T-helper 1 cell treated with Interleukin-12 subunit alpha and Interleukin-12 subunit beta and Interleukin-4 antibody, amounts not matched to agents 30 μg/mL and 1 μg/mL, for 36 hours (primary cell): Measurements from ENCODE around the gene C5.
"Not testable (repeated sequence)": the region's sequence is repeated elsewhere in the genome, so short reads cannot be mapped to it uniquely, and the experiment has no call there.

Experiments
- H3K27ac Mint-ChIP-seq: one replicate; pipeline ENCODE4 v1.8.0; 2021; ENCODE audit warnings: mild to moderate bottlenecking, mixed read lengths
- H3K27me3 Mint-ChIP-seq: one replicate; pipeline ENCODE4 v1.8.0; 2021; ENCODE audit warnings: low read depth, mixed read lengths
- H3K36me3 Mint-ChIP-seq: one replicate; pipeline ENCODE4 v1.8.0; 2021; ENCODE audit warnings: low read depth, mixed read lengths
- H3K4me1 Mint-ChIP-seq: one replicate; pipeline ENCODE4 v1.8.0; 2021; ENCODE audit warnings: low read depth, mixed read lengths
- H3K4me3 Mint-ChIP-seq: one replicate; pipeline ENCODE4 v1.8.0; 2021; ENCODE audit warnings: mild to moderate bottlenecking, moderate library complexity, mixed read lengths
- H3K9me3 Mint-ChIP-seq: one replicate; pipeline ENCODE4 v1.8.0; 2021; ENCODE audit warnings: mixed read lengths

Gene C5

GRCh38 chr9:120979797-120980196 is 70.3 kb downstream of the C5 start:
- no peak overlapping the region for H3K27ac Mint-ChIP-seq
- H3K4me1 Mint-ChIP-seq, result peaks cover 10% of the 10 kb centered on the region
- no peaks in the 10 kb centered on the region for H3K36me3 Mint-ChIP-seq
- no peaks in the 10 kb centered on the region for H3K9me3 Mint-ChIP-seq
- H3K27me3 Mint-ChIP-seq, result peaks cover 28% of the 10 kb centered on the region
- H3K4me3 Mint-ChIP-seq, result no peak overlapping the region

GRCh38 chr9:120978987-120979386 is 71.1 kb downstream of the C5 start:
- no peak overlapping the region for H3K4me3 Mint-ChIP-seq
- H3K4me1 Mint-ChIP-seq, result peaks cover 16% of the 10 kb centered on the region
- H3K27me3 Mint-ChIP-seq, result peaks cover 27% of the 10 kb centered on the region
- no peak overlapping the region for H3K27ac Mint-ChIP-seq
- H3K36me3 Mint-ChIP-seq, result no peaks in the 10 kb centered on the region
- no peaks in the 10 kb centered on the region for H3K9me3 Mint-ChIP-seq

DNA sequence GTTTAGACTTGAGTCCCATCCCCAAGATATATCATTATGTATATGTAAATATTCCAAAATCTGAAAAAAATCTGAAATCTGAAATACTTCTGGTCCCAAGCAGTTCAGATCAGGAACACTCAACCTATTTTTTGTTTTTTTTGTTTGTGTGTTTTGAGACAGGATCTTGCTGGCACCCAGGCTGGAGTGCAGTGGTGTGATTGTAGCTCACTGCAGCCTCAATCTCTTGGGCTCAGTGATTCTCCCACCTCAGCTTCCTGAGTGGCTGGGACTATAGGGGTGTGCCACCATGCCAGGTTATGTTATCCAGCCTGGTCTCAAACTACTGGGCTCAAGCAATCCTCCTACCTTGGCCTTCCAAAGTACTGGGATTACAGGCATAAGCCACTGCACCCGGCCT is 72.8 kb downstream of the C5 start:
- H3K4me3 Mint-ChIP-seq, result no peak overlapping the region

GRCh38 chr9:120974921-120975320 is 75.2 kb downstream of the C5 start:
- Mint-ChIP-seq H3K27me3 (peaks cover 9% of the 10 kb centered on the region), H3K27ac (no peak overlapping the region), H3K4me1 (peaks cover 15% of the 10 kb centered on the region), H3K36me3 (no peaks in the 10 kb centered on the region), H3K4me3 (no peak overlapping the region), H3K9me3 (no peaks in the 10 kb centered on the region)

More for the DNA sequence above, 72.8 kb downstream of the C5 start:
- H3K27ac Mint-ChIP-seq, result no peak overlapping the region
- no peaks in the 10 kb centered on the region for H3K36me3 Mint-ChIP-seq
- peaks cover 15% of the 10 kb centered on the region for H3K4me1 Mint-ChIP-seq
- H3K27me3 Mint-ChIP-seq, result peaks cover 13% of the 10 kb centered on the region
- no peaks in the 10 kb centered on the region for H3K9me3 Mint-ChIP-seq

GRCh38 chr9:120974181-120974580 is 75.9 kb downstream of the C5 start:
- Mint-ChIP-seq H3K4me1 (peaks cover 15% of the 10 kb centered on the region), H3K36me3 (no peaks in the 10 kb centered on the region), H3K4me3 (no peak overlapping the region), H3K27ac (no peak overlapping the region), H3K9me3 (no peaks in the 10 kb centered on the region), H3K27me3 (peaks cover 9% of the 10 kb centered on the region)

DNA sequence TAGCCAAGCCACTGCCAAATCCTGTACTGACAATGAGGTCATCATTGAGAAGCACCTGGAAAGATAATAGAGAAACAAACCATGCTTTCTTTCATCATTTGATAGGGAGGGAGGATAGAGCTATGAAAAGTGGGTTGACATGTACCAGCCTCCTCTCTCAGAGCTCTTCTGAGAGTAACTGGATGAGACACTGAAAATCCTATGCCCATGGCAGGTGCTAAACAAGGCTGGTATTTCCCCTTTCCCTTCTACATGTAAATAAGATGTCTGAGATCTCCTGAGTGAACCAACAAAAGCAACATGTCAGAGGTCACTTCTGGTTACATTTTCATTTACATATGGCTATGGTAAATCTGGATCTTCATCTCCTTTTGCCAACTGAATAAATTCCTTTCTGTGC is 78.1 kb downstream of the C5 start:
- Mint-ChIP-seq H3K36me3 (no peaks in the 10 kb centered on the region), H3K27ac (no peak overlapping the region), H3K4me1 (peaks cover 15% of the 10 kb centered on the region), H3K27me3 (peaks cover 3% of the 10 kb centered on the region), H3K4me3 (no peak overlapping the region), H3K9me3 (no peaks in the 10 kb centered on the region)

DNA sequence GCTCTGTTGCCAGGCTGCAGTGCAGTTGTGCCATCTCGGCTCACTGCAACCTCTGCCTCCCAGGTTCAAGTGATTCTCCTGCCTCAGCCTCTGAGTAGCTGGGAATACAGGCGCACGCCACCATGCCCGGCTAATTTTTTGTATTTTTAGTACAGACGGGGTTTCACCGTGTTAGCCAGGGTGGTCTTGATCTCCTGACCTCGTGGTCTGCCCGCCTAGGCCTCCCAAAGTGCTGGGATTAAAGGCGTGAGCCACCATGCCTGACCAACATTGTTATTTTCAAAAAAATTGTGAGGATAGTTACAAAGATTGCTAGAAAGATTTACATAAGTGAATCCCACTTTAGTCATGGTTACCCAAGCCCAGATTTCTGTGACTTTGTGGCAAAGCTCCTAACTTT is 78.6 kb downstream of the C5 start:
- H3K36me3 Mint-ChIP-seq, H3K27ac Mint-ChIP-seq, H3K9me3 Mint-ChIP-seq, H3K4me3 Mint-ChIP-seq, H3K27me3 Mint-ChIP-seq: not testable (repeated sequence)
- peaks cover 15% of the 10 kb centered on the region for H3K4me1 Mint-ChIP-seq

DNA sequence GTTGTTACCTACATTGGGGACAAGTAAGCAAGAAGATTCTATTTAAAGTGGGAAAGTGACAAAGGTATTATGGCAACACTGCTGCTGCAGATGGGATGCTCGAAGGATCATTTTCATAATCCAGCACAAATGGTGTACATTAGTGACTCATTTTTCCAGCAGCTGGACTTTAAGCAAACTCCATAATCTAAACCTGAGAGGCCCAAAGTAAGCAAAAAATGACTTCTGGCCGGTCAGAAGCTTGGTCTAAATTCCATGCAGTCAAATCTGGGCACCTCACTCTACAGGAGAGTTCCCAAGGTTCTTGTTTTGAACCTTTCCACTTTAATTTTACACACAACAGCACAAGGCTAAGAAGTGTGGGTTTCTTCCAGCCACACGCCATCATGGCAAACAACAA is 79.8 kb downstream of the C5 start:
- Mint-ChIP-seq H3K36me3 (no peaks in the 10 kb centered on the region), H3K27ac (no peak overlapping the region), H3K27me3 (peaks cover 16% of the 10 kb centered on the region), H3K9me3 (no peaks in the 10 kb centered on the region), H3K4me3 (no peak overlapping the region), H3K4me1 (peaks cover 12% of the 10 kb centered on the region)

GRCh38 chr9:120966013-120966369 is 84.1 kb downstream of the C5 start:
- H3K27ac Mint-ChIP-seq, result no peak overlapping the region

DNA sequence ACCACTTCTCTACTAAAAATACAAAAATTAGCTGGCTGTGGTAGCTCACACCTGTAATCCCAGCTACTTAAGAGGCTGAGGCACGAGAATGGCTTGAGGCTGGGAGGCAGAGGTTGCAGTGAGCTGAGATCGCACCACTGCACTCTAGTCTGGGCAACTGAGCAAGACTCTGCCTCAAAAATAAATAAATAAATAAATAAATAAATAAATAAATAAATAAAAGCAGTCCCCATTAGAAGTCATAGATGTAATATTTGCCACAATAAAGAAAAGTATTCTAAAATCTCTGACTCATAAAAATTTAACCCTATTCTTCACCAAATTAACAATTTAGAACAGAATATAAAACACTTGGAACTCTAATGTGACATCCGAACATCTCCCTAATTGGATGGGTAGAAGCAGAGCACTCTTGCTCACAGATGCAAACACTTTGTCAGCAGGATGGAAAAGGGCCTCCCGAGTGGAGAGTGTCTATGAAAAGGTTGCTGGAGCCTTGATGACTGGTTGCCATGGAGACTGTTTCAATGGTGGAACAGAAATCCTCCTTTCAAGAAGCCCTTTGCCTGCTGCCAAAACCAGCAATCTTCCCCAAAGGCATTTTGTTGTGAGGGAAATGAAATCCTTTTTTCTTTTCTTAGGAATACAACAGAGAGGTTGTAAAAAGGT is 84.6 kb downstream of the C5 start:
- Mint-ChIP-seq H3K4me1 (no peaks in the 10 kb centered on the region), H3K27me3 (peaks cover 34% of the 10 kb centered on the region)

More at GRCh38 chr9:120966013-120966369, 84.1 kb downstream of the C5 start:
- peaks cover 36% of the 10 kb centered on the region for H3K27me3 Mint-ChIP-seq
- no peak overlapping the region for H3K4me3 Mint-ChIP-seq
- H3K36me3 Mint-ChIP-seq, result no peaks in the 10 kb centered on the region
- no peaks in the 10 kb centered on the region for H3K4me1 Mint-ChIP-seq
- no peaks in the 10 kb centered on the region for H3K9me3 Mint-ChIP-seq

GRCh38 chr9:120961936-120962335 is 88.1 kb downstream of the C5 start:
- Mint-ChIP-seq H3K9me3 (no peaks in the 10 kb centered on the region), H3K4me1 (no peaks in the 10 kb centered on the region), H3K27me3 (peaks cover 44% of the 10 kb centered on the region), H3K27ac (no peak overlapping the region), H3K4me3 (no peak overlapping the region), H3K36me3 (no peaks in the 10 kb centered on the region)

More for the DNA sequence above, 84.6 kb downstream of the C5 start:
- Mint-ChIP-seq H3K27ac (no peak overlapping the region), H3K9me3 (no peaks in the 10 kb centered on the region), H3K36me3 (no peaks in the 10 kb centered on the region), H3K4me3 (no peak overlapping the region)

- Mint-ChIP-seq H3K9me3 (no peaks in the 10 kb centered on the region), H3K27me3 (peaks cover 29% of the 10 kb centered on the region), H3K4me1 (no peaks in the 10 kb centered on the region), H3K36me3 (no peaks in the 10 kb centered on the region), H3K27ac (no peak overlapping the region), H3K4me3 (no peak overlapping the region)
Measured at GRCh38 chr9:120960001-120960400, 90.1 kb downstream of the C5 start.

DNA sequence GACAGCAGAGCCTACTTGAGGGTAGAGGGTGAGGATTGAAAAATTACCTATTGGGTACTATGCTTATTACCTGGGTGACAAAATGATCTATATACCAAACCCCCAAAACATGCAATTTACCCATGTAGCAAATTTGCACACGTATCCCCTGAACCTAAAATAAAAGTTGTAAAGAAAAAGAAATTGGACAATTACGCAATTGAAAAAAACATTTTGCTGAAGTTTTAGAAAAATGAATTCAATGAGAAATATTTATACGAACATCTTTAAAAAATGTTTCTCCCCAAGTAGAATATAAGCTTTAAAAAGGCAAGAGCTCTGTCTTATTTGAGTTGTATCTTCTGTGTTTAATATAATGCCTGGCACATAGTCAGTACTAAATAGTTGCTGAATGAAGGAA is 93.2 kb downstream of the C5 start:
- peaks cover 15% of the 10 kb centered on the region for H3K27me3 Mint-ChIP-seq
- H3K4me1 Mint-ChIP-seq, result no peaks in the 10 kb centered on the region
- no peak overlapping the region for H3K4me3 Mint-ChIP-seq
- H3K9me3 Mint-ChIP-seq, result no peaks in the 10 kb centered on the region
- no peak overlapping the region for H3K27ac Mint-ChIP-seq
- H3K36me3 Mint-ChIP-seq, result no peaks in the 10 kb centered on the region

DNA sequence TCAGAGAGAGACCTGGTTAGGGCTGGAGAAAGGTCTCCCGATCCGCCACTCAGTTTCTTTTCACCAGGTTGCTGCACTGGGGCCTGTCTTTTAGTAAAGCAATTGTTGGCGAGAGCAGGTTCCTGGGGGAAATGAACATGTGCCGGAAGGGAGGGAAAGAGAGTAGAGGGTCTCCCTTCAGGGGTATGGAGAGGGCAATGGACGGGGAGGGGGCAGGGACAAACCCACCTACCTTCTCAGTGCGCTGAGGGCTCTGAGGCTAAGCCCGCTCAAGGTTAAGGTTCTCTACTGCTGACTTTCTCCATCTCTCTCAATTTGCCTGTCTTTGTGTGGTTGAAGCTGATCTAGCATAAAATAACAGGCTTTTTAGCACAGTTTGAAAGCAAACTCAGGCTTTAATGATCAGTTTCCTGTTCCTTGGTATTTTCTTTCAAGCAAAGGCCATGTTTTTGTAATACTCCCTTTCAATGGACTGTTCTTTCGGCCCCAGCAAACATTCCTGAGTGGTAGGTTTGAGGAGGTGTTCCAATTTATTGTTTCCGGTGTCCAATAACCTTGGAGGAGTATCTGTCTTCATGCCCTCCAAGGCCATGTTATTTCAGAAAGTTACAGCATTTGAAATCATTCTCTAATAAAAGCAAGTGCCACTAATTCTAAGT is 98.0 kb downstream of the C5 start:
- Mint-ChIP-seq H3K36me3 (no peaks in the 10 kb centered on the region), H3K27me3 (peaks cover 1% of the 10 kb centered on the region), H3K9me3 (no peaks in the 10 kb centered on the region), H3K4me1 (no peaks in the 10 kb centered on the region), H3K4me3 (no peak overlapping the region), H3K27ac (no peak overlapping the region)
